ENCODE measurements around the gene KRTAP10-12.
"Not testable (repeated sequence)": the region's sequence is repeated elsewhere in the genome, so short reads cannot be mapped to it uniquely, and the experiment has no call there.

KRTAP10-12 gene, protein sequence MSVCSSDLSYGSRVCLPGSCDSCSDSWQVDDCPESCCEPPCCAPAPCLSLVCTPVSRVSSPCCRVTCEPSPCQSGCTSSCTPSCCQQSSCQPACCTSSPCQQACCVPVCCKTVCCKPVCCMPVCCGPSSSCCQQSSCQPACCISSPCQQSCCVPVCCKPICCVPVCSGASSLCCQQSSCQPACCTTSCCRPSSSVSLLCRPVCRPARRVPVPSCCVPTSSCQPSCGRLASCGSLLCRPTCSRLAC

DNA sequence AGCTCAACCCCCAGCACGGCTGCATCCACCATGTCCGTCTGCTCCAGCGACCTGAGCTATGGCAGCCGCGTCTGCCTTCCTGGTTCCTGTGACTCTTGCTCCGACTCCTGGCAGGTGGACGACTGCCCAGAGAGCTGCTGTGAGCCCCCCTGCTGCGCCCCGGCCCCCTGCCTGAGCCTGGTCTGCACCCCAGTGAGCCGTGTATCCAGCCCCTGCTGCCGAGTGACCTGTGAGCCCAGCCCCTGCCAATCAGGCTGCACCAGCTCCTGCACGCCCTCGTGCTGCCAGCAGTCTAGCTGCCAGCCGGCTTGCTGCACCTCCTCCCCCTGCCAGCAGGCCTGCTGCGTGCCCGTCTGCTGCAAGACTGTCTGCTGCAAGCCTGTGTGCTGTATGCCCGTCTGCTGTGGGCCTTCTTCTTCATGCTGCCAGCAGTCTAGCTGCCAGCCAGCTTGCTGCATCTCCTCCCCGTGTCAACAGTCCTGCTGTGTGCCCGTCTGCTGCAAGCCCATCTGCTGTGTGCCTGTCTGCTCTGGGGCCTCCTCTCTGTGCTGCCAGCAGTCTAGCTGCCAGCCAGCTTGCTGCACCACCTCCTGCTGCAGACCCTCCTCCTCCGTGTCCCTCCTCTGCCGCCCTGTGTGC, at the start of gene KRTAP10-12:
TSS of gene KRTAP10-12 (plus strand) at position 1 of the 639 bp plus-strand sequence. CDS start at position 31, 30 bp downstream.
- not testable (repeated sequence) for DNase-seq (ENCODE audit: low read depth in 2 of 2)

DNA sequence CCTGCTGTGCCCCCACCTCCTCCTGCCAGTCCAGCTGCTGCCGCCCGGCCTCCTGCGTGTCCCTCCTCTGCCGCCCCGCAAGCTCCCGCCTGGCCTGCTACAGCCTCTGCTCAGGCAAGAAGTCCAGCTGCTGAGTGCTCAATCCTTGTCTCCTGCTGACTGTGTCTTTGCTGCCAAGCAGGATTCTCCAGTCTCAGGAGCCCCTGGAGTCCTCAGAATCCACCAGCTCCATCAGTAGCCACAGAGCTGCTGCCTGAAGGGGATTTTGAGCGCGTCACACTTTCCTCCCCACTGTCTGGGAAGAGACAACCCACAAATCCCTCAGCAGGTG, 49.8 kb upstream of the KRTAP10-12 start:
- no peak for DNase-seq (ENCODE audit: low read depth in 2 of 2)

DNA sequence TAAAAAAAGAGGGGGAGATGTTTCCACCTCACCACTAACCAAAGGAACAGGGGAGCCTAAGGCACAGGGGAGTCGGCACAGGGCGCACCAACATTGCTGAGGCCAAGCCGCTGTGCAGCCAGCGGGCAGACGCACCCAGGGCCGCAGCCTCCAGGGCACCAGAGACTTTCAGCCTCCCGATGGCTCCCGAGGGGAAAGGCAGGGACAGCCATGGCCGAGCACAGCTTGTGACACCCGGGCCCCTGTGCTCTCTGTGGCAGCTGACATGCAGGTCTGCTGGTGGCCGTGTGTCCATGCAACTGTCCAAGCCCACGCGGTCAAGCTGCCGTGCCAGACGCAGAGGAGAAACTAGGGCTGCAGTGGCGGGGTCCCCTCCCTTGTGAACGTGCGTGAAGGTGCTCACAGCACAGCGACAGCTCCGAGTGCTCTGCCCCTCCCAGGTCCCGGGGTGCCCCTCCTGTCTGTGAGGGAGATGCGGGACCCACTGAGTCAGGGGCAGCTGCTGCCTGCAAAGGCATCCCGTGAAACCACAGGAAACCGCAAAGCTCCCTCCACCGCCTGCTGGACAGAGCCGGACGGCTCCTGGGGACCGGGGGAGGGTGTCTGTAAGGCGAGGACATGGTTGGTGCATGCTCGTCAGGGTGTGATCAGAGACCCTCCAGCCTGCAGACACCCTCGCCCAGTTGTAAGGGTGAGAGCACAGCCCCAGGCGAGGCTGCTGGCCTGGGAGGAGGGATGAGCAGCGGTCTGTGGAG, 48.2 kb upstream of the KRTAP10-12 start:
- DNase-seq (ENCODE audit: low read depth in 2 of 2): no peak

DNA sequence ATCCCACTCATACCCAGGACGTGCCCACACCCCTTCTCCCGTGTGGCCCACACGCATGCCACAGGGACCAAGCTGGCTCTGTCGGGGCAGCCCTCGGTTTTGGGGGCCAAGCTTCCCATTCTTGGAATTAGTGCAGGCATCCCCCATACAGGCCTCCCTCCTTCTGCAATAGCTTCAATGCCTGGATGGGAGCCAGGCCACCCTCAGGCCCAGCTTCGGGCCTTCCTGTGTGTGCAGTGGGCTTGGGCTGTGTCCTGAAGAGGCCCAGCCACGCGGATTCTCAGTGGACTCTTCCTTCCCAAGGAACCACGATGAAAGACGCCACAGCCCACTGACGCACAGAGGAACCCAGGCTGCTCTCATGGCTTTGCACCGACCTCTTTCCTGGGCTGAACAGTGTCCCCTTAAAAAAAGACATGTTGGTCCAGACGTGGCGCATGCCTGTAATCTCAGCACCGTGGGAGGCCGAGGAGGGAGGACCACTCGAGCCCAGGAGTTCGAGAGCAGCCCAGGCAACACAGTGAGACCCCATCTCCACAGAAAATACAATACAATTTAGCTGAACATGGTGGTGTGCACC, 47.4 kb upstream of the KRTAP10-12 start:
- no peak for DNase-seq (ENCODE audit: low read depth in 2 of 2)

DNA sequence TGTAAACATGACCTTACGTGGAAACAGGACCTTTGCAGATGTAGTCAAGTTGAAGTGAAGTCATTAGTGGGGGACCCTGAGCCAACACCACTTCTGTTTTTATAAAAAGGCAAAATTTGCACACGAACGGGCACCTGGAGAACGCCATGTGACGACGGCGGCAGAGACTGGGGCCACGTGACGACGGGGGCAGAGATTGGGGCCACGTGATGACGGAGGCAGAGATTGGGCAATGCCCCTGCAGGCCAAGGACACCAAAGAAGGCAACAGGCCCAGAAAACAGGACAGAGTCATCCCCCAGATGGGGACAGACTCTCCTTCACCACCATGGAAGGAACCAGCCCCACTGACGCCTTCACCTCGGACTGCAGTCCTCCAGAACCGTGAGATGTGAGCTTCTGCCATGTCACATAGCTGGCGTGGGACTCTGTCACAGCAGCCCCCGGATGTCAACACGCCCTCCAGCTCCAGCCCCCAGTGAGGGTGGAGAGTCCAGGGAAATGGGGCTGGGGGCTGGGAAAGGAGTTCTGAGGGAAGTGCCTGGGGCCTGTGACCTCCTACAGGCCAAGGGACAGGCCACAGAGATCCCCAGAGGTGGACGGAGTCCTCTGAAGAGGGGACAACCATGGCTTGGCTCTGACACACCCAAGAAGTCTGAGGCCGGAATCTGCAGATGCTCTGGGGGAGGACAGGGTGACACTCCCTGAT, 46.6 kb upstream of the KRTAP10-12 start:
- no peak for DNase-seq (ENCODE audit: low read depth in 2 of 2)

DNA sequence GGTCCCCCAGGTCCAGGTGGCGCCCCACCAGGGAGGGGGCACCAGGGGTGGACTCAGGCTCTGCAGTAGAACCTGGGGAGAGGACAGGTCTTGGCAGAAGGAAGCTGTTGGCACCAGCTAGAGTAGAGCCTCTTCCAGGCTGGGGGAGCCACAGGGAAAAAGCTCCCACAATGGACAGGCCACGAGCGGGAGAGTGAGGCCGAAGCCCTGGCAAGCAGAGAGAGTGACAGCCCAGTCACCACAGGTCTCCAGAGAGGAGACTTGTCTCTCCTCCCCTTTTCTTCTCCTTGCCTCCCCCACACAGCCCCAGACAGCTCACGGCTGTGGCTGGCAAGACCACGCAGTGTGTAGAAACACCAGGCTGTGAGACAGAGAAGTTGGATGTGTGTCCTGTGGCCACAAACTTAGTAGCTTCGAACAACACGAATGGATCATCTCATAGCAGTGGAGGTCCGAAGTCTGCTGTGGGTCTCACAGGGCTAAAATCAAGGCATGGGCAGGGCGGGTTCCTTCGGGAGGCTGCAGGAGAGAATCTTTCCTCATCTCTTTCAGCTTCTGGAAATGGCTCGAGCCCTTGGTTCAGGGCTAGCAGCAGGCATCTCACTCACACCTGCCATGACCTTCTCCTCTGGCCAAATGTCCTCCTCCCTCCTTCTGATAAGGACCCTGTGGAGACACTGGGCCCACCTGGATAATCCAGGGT, 45.8 kb upstream of the KRTAP10-12 start:
- no peak for DNase-seq (ENCODE audit: low read depth in 2 of 2)

DNA sequence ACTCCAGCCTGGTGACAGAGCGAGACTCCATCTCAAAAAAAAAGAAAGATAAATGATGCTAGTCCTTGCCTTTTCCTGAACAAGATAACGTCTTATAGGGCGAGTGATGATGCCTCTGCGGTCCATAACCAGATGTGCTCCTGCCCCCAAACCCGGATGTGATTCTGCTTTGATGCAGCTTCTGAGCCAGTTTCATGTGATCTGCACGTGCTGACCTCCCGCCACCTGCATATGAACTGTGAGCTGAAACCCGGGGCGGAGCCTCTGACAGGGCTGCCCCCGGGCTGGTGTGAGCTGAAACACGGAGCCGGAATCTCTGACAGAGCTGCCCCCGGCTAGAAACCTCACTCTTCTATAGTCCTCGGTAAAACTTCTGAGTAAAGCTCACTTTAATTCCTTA, 43.8 kb upstream of the KRTAP10-12 start:
- no peak for DNase-seq (ENCODE audit: low read depth in 2 of 2)

DNA sequence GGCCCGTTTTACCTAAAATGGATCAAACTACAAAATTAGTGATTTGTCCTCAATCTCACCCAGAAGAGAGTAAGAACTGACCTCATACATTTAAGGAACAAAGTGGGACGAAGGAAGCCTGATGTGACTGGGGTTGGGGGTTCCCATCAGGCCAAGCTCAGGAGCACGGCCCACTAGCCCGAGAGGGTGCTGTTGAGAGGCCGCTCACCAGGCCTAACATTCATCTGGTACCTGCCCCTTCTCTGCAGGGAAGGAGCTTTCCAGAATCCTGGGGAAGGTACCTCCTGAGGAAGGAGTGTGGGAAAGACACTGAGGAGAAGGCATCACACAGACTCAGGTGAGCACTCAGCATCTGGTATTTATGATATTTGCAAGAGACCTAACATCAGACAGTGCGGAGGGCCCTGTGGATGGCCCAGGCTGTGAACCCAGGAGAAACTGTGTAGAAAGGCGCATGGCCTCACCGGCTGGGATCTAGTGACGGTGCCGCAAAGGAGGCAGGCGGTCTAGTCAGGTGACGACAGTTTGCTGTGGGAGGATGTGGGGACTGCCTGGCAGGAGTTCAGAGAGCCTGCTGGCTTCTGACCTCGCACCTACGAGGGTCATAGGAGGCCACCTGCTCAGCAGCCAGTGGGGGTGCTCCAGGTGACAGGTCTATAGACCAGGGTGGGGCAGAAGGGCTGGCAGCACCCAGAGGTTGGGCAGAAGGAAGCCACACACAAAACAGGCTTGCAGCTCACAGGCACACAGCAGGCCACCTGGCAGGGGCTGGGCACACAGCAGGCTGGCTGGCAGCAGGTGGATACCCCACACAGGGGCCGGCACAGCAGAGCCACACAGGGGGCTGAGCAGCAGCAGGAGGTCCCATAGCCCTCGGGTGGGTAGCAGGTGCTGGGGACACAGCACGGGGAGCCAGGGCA, 43.1 kb upstream of the KRTAP10-12 start:
- no peak for DNase-seq (ENCODE audit: low read depth in 2 of 2)

DNA sequence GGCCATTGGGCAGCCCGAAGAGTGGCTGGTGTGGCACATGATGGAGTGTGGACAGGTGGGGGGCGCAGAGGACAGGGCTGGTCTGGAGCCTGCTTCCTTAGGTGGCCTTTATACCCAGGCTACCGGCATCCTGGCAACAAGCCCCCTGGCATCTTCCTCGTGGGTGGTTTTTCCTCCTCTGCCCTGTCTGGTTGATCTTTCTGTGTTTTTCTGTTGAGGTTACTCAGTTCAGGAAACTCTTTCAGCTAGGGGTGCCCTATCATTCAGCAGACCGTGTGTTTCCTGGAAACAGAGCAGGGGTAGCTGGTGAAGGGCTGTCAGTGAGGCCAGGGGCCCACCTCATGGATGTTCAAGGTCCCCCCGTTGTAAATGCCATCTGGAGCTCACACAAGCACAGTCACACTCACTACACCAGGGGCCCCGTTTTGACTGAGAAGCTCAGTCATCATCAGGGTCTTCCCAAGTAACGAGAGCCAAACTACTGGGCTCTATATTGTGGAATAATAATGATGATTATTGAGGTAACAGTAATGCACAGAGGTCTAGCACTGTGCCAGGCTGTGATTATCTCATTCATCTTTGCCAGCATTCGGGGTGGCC, 42.3 kb upstream of the KRTAP10-12 start, which contains the start of gene KRTAP12-4:
TSS of gene KRTAP12-4 (minus strand) at position 84 of the 600 bp plus-strand sequence. CDS start at position 39, 45 bp downstream.
- no peak for DNase-seq (ENCODE audit: low read depth in 2 of 2)

DNA sequence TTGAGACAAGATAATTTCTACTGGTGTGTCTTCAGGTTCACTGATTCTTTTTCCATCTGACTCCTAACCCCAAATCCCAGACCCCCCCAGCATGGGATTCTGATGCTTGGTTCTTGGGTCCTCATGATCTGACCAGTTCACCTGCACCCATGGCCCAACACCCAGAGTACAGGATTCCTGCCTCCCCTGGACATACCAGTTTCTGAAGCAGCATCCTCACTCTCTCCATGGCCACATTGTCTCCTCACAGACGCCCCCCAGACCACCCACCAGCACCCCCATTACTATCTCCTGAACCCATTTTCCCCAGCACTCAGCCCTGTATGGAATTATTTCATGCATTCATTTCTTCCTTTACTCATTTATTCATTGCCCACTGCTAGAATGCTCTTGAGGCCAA, 40.1 kb upstream of the KRTAP10-12 start:
- DNase-seq (ENCODE audit: low read depth in 2 of 2): no peak

DNA sequence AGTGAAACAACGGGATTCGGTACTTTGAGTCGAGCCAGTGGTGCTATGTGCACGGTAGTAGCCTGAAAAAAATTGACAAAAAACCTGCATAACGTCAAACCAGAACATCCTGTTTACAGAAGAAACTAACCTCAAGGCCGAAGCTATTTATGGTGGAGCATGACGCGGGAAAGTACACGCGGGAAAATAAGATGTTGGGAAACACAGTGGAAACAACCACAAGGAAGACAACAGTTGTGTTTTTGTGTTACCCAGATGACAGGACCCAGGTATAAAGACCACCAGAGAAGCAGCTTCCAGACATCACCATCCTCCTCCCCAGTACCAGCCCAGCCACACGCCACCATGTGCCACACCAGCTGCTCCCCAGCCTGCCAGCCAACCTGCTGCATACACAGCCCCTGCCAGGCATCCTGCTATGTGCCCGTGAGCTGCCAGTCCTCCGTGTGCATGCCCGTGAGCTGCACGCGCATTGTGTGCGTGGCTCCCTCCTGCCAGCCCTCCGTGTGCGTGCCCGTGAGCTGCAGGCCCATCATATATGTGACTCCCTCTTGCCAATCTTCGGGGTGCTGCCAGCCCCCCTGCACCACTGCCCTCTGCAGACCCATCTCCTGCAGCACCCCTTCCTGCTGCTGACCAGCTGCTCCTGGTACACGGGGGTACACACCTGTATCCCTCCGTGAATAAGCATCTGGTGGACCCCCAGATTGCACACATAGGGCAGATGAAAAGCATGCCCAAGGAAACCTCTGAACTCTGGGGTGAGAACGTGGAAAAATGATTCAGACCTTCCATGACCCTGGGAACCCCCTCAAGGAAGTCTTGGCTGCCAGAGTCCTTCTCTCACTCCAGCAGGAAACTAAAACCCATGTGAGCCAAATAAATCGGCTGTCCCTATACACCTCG, 39.1 kb upstream of the KRTAP10-12 start, which contains the start of gene KRTAP12-3:
TSS of gene KRTAP12-3 (plus strand) at position 298 of the 906 bp plus-strand sequence. CDS start at position 346, 48 bp downstream.
- DNase-seq (ENCODE audit: low read depth in 2 of 2): peak in 1 of 2 donors; percentile 20

DNA sequence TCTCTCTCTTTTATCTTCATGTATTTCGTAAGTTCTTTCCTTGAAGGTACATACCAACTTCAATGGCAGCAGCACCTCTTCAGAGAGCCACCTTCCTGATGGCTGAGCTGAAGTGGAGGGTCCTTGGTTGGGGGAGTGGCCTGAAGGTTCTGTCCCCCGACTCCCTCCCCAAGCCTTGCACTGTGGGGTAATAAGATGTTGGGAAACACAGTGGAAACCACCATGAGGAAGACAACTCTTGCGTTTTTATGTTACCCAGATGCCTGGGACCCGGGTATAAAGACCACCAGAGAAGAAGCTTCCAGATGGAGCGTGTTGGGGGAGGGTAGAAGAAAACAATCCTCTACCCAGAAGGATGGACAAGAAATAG, 38.4 kb upstream of the KRTAP10-12 start:
- no peak for DNase-seq (ENCODE audit: low read depth in 2 of 2)

DNA sequence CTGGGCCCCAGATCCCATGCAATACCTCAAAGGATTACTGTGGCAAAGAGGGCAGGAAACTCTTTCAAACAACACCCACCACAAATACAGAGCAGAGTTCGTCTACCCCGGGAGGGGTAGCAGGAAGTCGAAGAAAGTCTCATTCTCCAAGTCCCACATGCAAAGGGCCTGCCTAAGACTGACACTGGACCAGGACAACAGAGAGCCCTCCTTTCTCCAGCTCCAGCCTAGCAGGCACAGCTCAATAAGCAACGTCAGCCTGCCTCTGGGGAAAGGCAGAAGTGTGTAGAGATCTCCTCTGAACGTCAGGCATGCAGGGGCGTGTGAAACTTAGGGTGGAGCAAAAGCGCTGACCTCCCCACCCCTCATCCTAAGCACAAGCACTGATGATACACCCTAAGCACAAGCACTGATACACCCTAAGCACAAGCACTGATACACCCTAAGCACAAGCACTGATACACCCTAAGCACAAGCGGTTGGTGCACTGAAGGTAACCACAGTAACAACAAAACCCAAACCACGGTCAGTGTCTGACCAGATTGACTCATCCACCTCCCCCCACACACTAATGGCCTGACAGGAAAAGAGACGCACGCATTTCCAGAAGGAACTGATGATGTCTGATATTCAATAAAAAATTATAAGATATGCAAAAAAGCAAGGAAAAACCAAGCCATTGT, 37.9 kb upstream of the KRTAP10-12 start:
- no peak for DNase-seq (ENCODE audit: low read depth in 2 of 2)

DNA sequence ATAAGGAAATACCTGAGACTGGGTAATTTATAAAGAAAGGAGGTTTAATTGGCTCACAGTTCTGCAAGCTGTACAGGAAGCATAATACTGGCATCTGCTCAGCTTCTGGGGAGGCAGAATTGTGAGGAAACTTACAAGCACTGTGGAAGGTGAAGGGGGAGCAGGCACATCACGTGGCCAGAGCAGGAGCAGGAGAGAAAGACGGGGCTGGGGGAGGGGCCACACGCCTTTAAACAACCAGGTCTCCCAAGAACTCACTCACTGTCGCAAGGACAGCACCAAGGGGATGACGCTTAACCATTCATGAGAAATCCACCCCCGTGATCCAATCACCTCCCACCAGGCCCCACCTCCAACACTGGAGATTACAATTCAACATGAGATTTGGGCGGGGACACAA, 35.4 kb upstream of the KRTAP10-12 start:
- DNase-seq (ENCODE audit: low read depth in 2 of 2): not testable (repeated sequence)

DNA sequence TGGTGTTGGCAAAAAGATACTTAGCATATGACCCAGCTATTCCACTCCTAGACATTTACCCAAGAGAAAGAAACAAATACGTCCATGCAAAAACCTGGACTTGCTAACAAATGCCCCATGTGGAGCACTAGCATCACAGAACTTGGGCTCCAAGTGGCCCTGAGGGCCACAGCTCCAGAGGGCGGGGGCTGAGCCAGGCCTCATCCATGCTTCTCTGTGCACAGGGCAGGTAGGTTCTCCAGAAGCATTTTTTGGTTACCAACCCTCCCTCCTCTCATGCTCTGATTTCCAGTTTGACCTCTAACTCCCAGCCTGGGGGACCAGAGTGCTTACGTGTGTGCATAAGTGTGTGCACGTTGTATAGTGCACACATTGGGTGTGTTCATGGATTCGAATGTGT, 32.3 kb upstream of the KRTAP10-12 start:
- DNase-seq (ENCODE audit: low read depth in 2 of 2): no peak

DNA sequence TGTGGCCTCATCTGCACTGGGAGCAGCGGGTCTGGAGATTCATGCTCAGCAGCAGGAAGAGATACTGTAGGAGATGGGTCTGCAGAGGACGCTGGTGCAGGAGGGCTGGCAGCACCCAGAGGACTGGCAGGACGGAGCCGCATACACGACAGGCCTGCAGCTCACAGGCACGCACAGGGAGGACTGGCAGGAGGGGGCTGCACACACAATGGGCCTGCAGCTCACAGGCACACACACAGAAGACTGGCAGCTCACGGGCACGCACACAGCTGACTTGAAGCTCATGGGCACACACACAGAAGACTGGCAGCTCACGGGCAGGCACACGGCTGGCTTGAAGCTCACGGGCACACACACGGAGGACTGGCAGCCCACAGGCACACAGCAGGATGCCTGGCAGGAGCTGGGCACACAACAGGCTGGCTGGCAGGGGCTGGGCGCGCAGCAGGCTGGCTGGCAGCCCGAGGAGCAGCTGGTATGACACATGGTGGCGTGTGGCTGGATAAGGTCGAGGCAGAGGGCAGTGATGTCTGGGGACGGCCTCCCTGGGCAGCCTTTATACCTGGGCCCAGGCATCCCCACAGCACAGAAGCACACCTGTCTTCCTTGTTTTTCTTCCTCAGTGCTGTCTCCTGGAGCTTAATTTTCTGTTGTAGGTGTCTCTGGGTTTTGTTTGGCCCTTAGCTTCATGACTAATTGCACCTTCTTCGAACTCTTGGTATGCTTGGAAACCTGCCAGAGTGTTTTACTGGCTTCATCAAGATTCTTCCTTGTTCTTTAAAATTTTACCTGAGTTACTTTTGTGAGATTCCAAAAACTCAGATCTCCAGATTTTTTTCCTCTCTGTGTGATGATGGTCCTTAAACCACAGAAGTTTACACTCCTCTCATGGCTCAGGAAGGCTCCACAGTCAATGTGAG, 30.3 kb upstream of the KRTAP10-12 start, which contains the start of gene KRTAP12-2:
TSS of gene KRTAP12-2 (minus strand) at position 527 of the 920 bp plus-strand sequence. CDS start at position 486, 41 bp downstream.
- no peak for DNase-seq (ENCODE audit: low read depth in 2 of 2)

DNA sequence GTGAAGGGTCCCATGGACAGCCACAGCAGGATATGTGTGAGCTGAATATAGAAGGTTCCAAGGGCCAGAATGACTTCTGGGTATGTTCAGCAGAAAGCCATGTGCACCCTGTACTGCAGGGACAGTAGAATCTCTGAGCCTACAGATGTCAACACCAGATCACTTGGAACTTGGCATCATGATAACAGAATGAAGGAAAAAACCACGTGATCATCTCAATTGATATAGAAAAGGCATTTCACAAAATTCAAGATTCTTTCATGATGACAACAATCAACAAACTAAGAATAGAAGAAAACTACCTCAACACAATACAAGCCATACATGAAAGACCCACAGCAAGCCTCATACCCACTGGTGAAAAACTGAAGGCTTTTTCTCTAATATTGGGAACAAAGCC, 29.4 kb upstream of the KRTAP10-12 start:
- no peak for DNase-seq (ENCODE audit: low read depth in 2 of 2)
